ENCODE data around the gene TSEN54. TPM values are rescaled to one million over a fixed set of nuclear protein-coding genes. Genes with fewer than 3 reads are reported as not detected.

Gene TSEN54
- total RNA-seq, 2 experiments from 2014 or later: 73.3 to 78.7 TPM

- H3K27ac ChIP-seq (ENCODE audit: low read depth in 1 of 2, low read length in 2 of 2): no peak overlapping the region
- H3K4me1 ChIP-seq (ENCODE audit: insufficient read depth, low read length): peaks cover 9% of the 10 kb centered on the region
- no peak for TF ChIP-seq CTCF (IDR thresholded peaks at IDR 0.05)
- peaks cover 9% of the 10 kb centered on the region for H3K4me1 Mint-ChIP-seq (ENCODE audit: low read depth)
- no peak for ATAC-seq (ENCODE audit: poor library complexity)
- no peak overlapping the region for H3K4me3 ChIP-seq (ENCODE audit: low read length)
- ChIA-PET POLR2A (no interaction called here), CTCF (no interaction called here)
- H3K27me3 ChIP-seq (ENCODE audit: control insufficient read depth in 1 of 2, insufficient read depth in 2 of 2, low read length in 2 of 2): no peaks in the 10 kb centered on the region
- H3K4me3 Mint-ChIP-seq: no peak overlapping the region
- peaks cover 62% of the 10 kb centered on the region for H3K36me3 ChIP-seq (ENCODE audit: insufficient read depth, low read length)
- no peak for DNase-seq
- H3K9me3 ChIP-seq (ENCODE audit: control insufficient read depth in 1 of 2, insufficient read depth in 1 of 2, low read length in 2 of 2): no peaks in the 10 kb centered on the region
- H3K36me3 Mint-ChIP-seq (ENCODE audit: low read depth): peaks cover 62% of the 10 kb centered on the region
- H3K27me3 Mint-ChIP-seq: no peaks in the 10 kb centered on the region
- no peak overlapping the region for H3K27ac Mint-ChIP-seq
- no peaks in the 10 kb centered on the region for H3K9me3 Mint-ChIP-seq
- intact Hi-C loops (cut with DNase I, micrococcal nuclease): no loop called here
These were observed 20.3 kb upstream of the TSEN54 start for GRCh38 chr17:75496005-75496404.

DNA sequence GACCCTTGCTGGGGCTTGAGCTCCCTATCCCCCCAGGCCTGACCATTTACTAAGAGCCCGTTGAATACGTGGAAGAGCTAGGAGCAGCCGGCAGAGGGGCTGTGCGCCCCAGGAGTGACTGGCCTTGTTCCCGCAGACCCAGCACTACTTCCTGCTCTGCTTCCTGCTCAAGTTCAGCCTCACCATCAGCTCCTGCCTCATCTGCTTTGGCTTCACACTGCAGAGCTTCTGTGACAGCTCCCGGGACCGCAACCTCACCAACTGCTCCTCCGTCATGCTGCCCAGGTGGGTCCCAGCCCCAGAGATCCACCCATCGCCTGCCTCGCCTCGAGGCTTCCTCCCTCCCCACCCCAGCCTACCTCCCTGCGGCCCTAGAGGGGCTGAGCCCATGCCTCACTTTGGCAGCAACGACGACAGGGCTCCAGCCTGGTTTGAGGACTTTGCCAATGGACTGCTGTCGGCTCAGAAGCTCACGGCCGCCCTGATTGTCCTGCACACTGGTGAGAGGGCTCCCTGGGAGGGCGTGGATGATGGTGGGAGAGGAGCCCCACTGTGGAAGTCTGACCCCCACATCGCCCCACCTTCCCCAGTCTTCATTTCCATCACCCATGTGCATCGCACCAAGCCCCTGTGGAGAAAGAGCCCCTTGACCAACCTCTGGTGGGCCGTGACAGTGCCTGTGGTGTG is 18.1 kb upstream of the TSEN54 start:
- Histone ChIP-seq H3K27ac (ENCODE audit: low read depth in 1 of 2, low read length in 2 of 2) (no peak overlapping the region), H3K27me3 (ENCODE audit: control insufficient read depth in 1 of 2, insufficient read depth in 2 of 2, low read length in 2 of 2) (no peaks in the 10 kb centered on the region), H3K4me3 (ENCODE audit: low read length) (no peak overlapping the region), H3K36me3 (ENCODE audit: insufficient read depth, low read length) (peaks cover 49% of the 10 kb centered on the region), H3K4me1 (ENCODE audit: insufficient read depth, low read length) (peaks cover 9% of the 10 kb centered on the region), H3K9me3 (ENCODE audit: control insufficient read depth in 1 of 2, insufficient read depth in 1 of 2, low read length in 2 of 2) (no peaks in the 10 kb centered on the region)
- Mint-ChIP-seq H3K4me1 (ENCODE audit: low read depth) (peaks cover 9% of the 10 kb centered on the region), H3K27ac (peak overlapping the region; percentile 33), H3K36me3 (ENCODE audit: low read depth) (peaks cover 42% of the 10 kb centered on the region), H3K9me3 (no peaks in the 10 kb centered on the region), H3K4me3 (no peak overlapping the region), H3K27me3 (no peaks in the 10 kb centered on the region)
- ChIA-PET CTCF (no interaction called here), POLR2A (no interaction called here)
- DNase-seq: peak in 1 of 14 experiments; percentile 5
- intact Hi-C loops (cut with DNase I, micrococcal nuclease): no loop called here
- no peak for TF ChIP-seq CTCF (IDR thresholded peaks at IDR 0.05)
- peak; percentile 37 for ATAC-seq (ENCODE audit: poor library complexity)

DNA sequence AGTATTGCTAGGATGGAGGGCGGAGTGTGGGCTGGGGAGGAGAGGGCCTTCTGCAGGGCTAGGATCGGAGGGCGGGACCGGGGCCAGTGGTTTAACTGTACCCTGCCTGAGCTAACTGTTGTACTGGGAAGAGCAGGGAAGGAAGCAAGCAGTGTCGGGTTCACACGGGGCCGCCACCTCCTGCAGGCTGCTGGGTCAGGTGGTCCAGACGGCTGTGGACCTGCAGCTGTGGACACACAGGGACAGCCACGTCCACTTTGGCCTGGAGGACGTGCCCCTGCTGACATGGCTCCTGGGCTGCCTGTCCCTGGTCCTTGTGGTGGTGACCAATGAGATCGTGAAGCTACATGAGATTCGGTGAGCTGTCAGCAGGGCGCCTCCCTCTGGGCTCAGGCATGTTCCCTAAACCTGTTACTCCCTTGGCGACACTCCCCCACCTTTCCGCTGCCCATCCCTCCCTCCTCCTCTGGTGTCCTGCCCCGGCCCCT is 17.6 kb upstream of the TSEN54 start:
- H3K36me3 ChIP-seq (ENCODE audit: insufficient read depth, low read length): peaks cover 43% of the 10 kb centered on the region
- no peaks in the 10 kb centered on the region for H3K27me3 Mint-ChIP-seq
- peaks cover 42% of the 10 kb centered on the region for H3K36me3 Mint-ChIP-seq (ENCODE audit: low read depth)

More for the DNA sequence above, 17.6 kb upstream of the TSEN54 start:
- DNase-seq: no peak
- TF ChIP-seq CTCF (IDR thresholded peaks at IDR 0.05): no peak
- Histone ChIP-seq H3K4me3 (ENCODE audit: low read length) (no peak overlapping the region), H3K4me1 (ENCODE audit: insufficient read depth, low read length) (peaks cover 9% of the 10 kb centered on the region), H3K9me3 (ENCODE audit: control insufficient read depth in 1 of 2, insufficient read depth in 1 of 2, low read length in 2 of 2) (no peaks in the 10 kb centered on the region), H3K27ac (ENCODE audit: low read depth in 1 of 2, low read length in 2 of 2) (no peak overlapping the region), H3K27me3 (ENCODE audit: control insufficient read depth in 1 of 2, insufficient read depth in 2 of 2, low read length in 2 of 2) (no peaks in the 10 kb centered on the region)
- ChIA-PET CTCF (no interaction called here), POLR2A (interaction anchor here (0.7 kb wide), 2 partner anchors 11 to 43 kb away, joined by 3 read pairs; partner anchors contain the start of gene TMEM94)
- Mint-ChIP-seq H3K27ac (no peak overlapping the region), H3K9me3 (no peaks in the 10 kb centered on the region), H3K4me1 (ENCODE audit: low read depth) (peaks cover 9% of the 10 kb centered on the region), H3K4me3 (no peak overlapping the region)
- intact Hi-C loops (cut with DNase I, micrococcal nuclease): no loop called here
- no peak for ATAC-seq (ENCODE audit: poor library complexity)

All from CD4-positive, alpha-beta T cell (primary cell).